Endothelial cell (in vitro differentiated cells): Measurements from ENCODE around the gene MAP2K5. TPM values are rescaled to one million over a fixed set of nuclear protein-coding genes. Genes with fewer than 3 reads are reported as not detected.

Experiments used
- DNase-seq: peaks from one replicate; pipeline ENCODE4 v3.0.0; 2021; ENCODE audit warnings: low spot score
- H3K27ac Mint-ChIP-seq: one replicate; pipeline ENCODE4 v1.8.0; 2021; ENCODE audit warnings: mixed read lengths, inconsistent platforms; ENCODE audit not compliant: unreplicated experiment
- H3K27me3 Mint-ChIP-seq: one replicate; pipeline ENCODE4 v1.8.0; 2021; ENCODE audit warnings: mild to moderate bottlenecking, moderate library complexity, mixed read lengths, inconsistent platforms; ENCODE audit not compliant: unreplicated experiment
- H3K36me3 Mint-ChIP-seq: one replicate; pipeline ENCODE4 v1.8.0; 2021; ENCODE audit warnings: mild to moderate bottlenecking, low read depth, mixed read lengths, inconsistent platforms; ENCODE audit not compliant: unreplicated experiment
- H3K4me1 Mint-ChIP-seq: one replicate; pipeline ENCODE4 v1.8.0; 2021; ENCODE audit warnings: mild to moderate bottlenecking, mixed read lengths, inconsistent platforms; ENCODE audit not compliant: unreplicated experiment
- H3K4me3 Mint-ChIP-seq: one replicate; pipeline ENCODE4 v1.8.0; 2021; ENCODE audit warnings: mild to moderate bottlenecking, mixed read lengths, inconsistent platforms; ENCODE audit not compliant: unreplicated experiment
- H3K9me3 Mint-ChIP-seq: one replicate; pipeline ENCODE4 v1.8.0; 2021; ENCODE audit warnings: mixed read lengths, inconsistent platforms; ENCODE audit not compliant: unreplicated experiment
- CTCF ChIP-seq: fragments of 200-600 bp; sonication (generic); IDR thresholded peaks from one replicate; pipeline ENCODE4 v1.5.0; 2021; ENCODE audit warnings: antibody characterized with exemption; ENCODE audit not compliant: unreplicated experiment
- total RNA-seq: library from RNA; stranded (reverse); fragmentation: NEBNext Ultra II Directional; extraction: Animal tissue kit (Norgen Biotek cat#: 25700); gene quantifications from one replicate; pipeline ENCODE4 v1.2.1, GENCODE V29; 2021; ENCODE audit not compliant: unreplicated experiment

MAP2K5 gene
- total RNA-seq, 1 donor from 2014 or later, result 22.2 TPM

- Mint-ChIP-seq H3K27me3 (no peaks in the 10 kb centered on the region), H3K27ac (no peak overlapping the region), H3K4me1 (no peaks in the 10 kb centered on the region), H3K4me3 (no peak overlapping the region), H3K9me3 (no peaks in the 10 kb centered on the region), H3K36me3 (no peaks in the 10 kb centered on the region)
- DNase-seq, result no peak
- no peak for TF ChIP-seq CTCF
These were observed 224.5 kb downstream of the MAP2K5 start for GRCh38 chr15:67766968-67767367.

GRCh38 chr15:67768313-67768977, 225.9 kb downstream of the MAP2K5 start:
- Mint-ChIP-seq H3K9me3 (no peaks in the 10 kb centered on the region), H3K4me3 (no peak overlapping the region), H3K27ac (no peak overlapping the region), H3K4me1 (no peaks in the 10 kb centered on the region), H3K27me3 (no peaks in the 10 kb centered on the region), H3K36me3 (no peaks in the 10 kb centered on the region)
- TF ChIP-seq CTCF, result no peak
- DNase-seq, result no peak

- Mint-ChIP-seq H3K9me3 (no peaks in the 10 kb centered on the region), H3K4me1 (no peaks in the 10 kb centered on the region)
These were observed 227.2 kb downstream of the MAP2K5 start for GRCh38 chr15:67769497-67770357.

GRCh38 chr15:67770358-67770628, 227.8 kb downstream of the MAP2K5 start:
- DNase-seq, result no peak
- Mint-ChIP-seq H3K27ac (no peak overlapping the region), H3K4me1 (no peaks in the 10 kb centered on the region), H3K27me3 (no peaks in the 10 kb centered on the region), H3K36me3 (no peaks in the 10 kb centered on the region), H3K4me3 (no peak overlapping the region), H3K9me3 (no peaks in the 10 kb centered on the region)
- TF ChIP-seq CTCF, result no peak

More at GRCh38 chr15:67769497-67770357, 227.2 kb downstream of the MAP2K5 start:
- TF ChIP-seq CTCF, result no peak
- H3K36me3 Mint-ChIP-seq, result no peaks in the 10 kb centered on the region
- no peak overlapping the region for H3K27ac Mint-ChIP-seq
- no peak for DNase-seq
- H3K27me3 Mint-ChIP-seq, result no peaks in the 10 kb centered on the region
- H3K4me3 Mint-ChIP-seq, result no peak overlapping the region

- no peak for DNase-seq
- H3K4me1 Mint-ChIP-seq, result no peaks in the 10 kb centered on the region
- no peaks in the 10 kb centered on the region for H3K27me3 Mint-ChIP-seq
- no peaks in the 10 kb centered on the region for H3K36me3 Mint-ChIP-seq
- no peak for TF ChIP-seq CTCF
- no peak overlapping the region for H3K4me3 Mint-ChIP-seq
- H3K27ac Mint-ChIP-seq, result no peak overlapping the region
- H3K9me3 Mint-ChIP-seq, result no peaks in the 10 kb centered on the region
These were observed 228.8 kb downstream of the MAP2K5 start for GRCh38 chr15:67771189-67771800.
